ENCODE measurements around the gene INTS11. TPM values are rescaled to one million over a fixed set of nuclear protein-coding genes. Genes with fewer than 3 reads are reported as not detected.

The INTS11 gene
- total and polyA plus RNA-seq, 10 donors: 89.2 to 203 (median 102) TPM

DNA sequence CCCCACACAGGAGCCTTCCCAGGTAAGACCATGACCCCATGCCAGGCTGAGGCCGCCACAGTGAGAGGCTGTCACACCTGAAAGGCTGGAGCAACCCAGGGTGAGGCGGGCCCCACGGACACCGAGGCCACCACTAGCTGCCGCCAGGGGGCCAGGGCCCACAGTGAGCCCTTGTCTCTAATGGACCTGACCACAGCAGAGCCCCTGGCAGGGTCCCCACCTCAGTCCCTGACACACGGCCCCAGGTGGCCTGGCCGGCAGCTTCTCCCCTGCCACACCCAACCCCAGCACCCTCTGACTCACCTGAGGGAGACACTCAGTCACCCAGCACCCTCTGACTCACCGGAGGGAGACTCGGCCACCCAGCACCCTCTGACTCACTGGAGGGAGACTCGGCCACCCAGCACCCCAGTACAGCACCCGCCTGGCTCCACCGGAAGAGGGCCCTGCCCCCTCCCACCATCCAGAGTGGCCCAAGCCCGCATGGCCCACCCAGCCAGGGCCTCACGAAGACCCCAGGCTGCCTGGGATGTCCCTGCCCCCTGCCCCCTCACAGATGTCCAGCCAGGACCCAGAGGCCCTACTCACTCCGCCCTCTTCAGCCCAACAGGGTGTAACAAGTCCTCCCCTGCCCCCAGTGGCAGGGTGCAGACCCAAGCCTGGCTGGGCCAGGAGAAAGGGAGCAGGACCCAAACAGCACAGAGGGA, 20.3 kb upstream of the INTS11 start:
- Histone ChIP-seq H3K36me3 (peaks cover 0 to 22% (median 4%) of the 10 kb centered on the region in 6 donors), H3K4me1 (peaks cover 13 to 44% (median 30%) of the 10 kb centered on the region in 6 donors), H3K27me3 (replicated peaks in 1 of 7) (no peaks in the 10 kb centered on the region), H3K27ac (no peak overlapping the region), H3K4me3 (no peak overlapping the region), H3K9me3 (no peaks in the 10 kb centered on the region)
- no peak for TF ChIP-seq POLR2AphosphoS5 (IDR thresholded peaks at IDR 0.05)
- TF ChIP-seq, protein P1, sequence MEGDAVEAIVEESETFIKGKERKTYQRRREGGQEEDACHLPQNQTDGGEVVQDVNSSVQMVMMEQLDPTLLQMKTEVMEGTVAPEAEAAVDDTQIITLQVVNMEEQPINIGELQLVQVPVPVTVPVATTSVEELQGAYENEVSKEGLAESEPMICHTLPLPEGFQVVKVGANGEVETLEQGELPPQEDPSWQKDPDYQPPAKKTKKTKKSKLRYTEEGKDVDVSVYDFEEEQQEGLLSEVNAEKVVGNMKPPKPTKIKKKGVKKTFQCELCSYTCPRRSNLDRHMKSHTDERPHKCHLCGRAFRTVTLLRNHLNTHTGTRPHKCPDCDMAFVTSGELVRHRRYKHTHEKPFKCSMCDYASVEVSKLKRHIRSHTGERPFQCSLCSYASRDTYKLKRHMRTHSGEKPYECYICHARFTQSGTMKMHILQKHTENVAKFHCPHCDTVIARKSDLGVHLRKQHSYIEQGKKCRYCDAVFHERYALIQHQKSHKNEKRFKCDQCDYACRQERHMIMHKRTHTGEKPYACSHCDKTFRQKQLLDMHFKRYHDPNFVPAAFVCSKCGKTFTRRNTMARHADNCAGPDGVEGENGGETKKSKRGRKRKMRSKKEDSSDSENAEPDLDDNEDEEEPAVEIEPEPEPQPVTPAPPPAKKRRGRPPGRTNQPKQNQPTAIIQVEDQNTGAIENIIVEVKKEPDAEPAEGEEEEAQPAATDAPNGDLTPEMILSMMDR (IDR thresholded peaks at IDR 0.05 in 8 of 11, conservative IDR thresholded peaks at IDR 0.05 in 3 of 11): peak in 2 of 11 experiments; percentile 27 to 32
- no peak for TF ChIP-seq POLR2A (IDR thresholded peaks at IDR 0.05)
- DNase-seq: no peak
- intact Hi-C loops (cut with DNase I; ENCODE audit: low total_unique reads): no loop called here
- WGBS, 5 donors: 76 to 88% (median 85%) methylated on average over 7 to 15 of the region's 15 CpGs

DNA sequence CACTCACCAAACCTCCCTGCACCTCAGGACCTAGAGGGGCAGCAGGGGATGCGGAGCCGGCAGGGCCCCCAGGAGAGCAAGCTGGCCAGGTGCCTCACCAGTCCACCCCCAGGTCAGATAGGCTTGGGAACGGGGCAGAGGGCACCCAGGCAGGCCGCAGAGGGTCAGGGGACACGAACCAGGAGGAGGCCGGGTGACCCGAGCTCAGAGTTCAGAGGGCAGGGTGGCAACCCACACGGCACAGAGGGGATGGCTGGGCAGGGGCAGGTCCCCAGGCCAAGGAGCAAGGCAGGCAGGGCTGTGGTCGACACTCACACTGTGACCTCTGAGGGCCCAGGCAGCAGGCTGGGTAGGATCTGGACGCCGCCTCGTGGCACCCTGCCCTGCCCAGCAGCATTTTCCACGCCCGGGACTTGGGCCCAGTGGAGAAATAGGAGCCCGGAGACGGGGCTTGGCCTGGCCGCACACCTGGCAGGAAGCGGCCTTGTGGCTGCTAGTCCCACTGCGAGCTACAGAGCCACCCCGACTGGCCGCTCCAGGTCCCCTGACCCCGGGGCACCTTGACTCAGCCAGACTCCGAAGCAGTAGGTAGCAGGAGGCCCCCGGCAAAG, 19.5 kb upstream of the INTS11 start:
- intact Hi-C loops (cut with DNase I; ENCODE audit: low total_unique reads): no loop called here
- Histone ChIP-seq H3K4me3 (no peak overlapping the region), H3K36me3 (peaks cover 0 to 31% (median 8%) of the 10 kb centered on the region in 6 donors), H3K9me3 (no peaks in the 10 kb centered on the region), H3K4me1 (peaks cover 13 to 44% (median 30%) of the 10 kb centered on the region in 6 donors), H3K27me3 (replicated peaks in 1 of 7) (no peaks in the 10 kb centered on the region), H3K27ac (no peak overlapping the region)
- no peak for DNase-seq
- TF ChIP-seq POLR2AphosphoS5 (IDR thresholded peaks at IDR 0.05) (no peak), POLR2A (IDR thresholded peaks at IDR 0.05) (no peak)
- TF ChIP-seq, protein P1 (IDR thresholded peaks at IDR 0.05 in 8 of 11, conservative IDR thresholded peaks at IDR 0.05 in 3 of 11): no peak
- WGBS, 5 donors: 84 to 95% (median 92%) methylated on average over 16 to 24 of the region's 24 CpGs

DNA sequence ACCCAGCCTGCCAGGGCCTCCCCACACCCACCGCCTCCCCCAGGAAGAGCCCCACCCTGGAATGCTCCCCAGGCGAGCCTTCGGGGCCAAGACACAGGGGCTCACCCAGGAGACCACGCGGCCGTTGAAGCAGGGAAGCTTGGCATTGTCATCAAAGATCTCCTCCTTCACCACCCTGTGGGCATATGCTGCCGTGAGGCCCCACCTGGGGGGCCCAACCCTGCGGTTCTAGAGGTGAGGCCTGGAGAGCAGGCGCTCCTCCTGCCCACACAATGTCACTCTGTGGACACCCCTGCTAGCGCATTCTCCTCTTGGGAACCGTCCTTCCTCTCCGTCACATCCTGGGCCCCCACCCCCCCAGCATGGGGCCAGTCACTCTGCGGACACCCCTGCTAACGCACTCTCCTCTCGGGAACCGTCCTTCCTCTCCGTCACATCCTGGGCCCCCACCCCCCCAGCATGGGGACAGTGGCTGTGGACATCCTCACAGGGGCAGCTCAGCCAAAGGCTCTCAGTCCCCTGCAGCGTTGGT, 18.2 kb upstream of the INTS11 start:
- intact Hi-C loops (cut with DNase I; ENCODE audit: low total_unique reads): no loop called here
- no peak for DNase-seq
- no peaks in the 10 kb centered on the region for H3K9me3 ChIP-seq
- H3K36me3 ChIP-seq: peaks cover 0 to 44% (median 19%) of the 10 kb centered on the region in 6 donors
- TF ChIP-seq, protein P1 (IDR thresholded peaks at IDR 0.05 in 8 of 11, conservative IDR thresholded peaks at IDR 0.05 in 3 of 11): no peak
- TF ChIP-seq POLR2AphosphoS5 (IDR thresholded peaks at IDR 0.05) (no peak), POLR2A (IDR thresholded peaks at IDR 0.05) (no peak)
- no peaks in the 10 kb centered on the region for H3K27me3 ChIP-seq (replicated peaks in 1 of 7)
- peaks cover 5 to 35% (median 21%) of the 10 kb centered on the region in 6 donors for H3K4me1 ChIP-seq
- H3K4me3 ChIP-seq: no peak overlapping the region
- no peak overlapping the region for H3K27ac ChIP-seq
- 83 to 91% (median 86%) methylated on average over 12 to 18 of the region's 18 CpGs for WGBS, 5 donors

DNA sequence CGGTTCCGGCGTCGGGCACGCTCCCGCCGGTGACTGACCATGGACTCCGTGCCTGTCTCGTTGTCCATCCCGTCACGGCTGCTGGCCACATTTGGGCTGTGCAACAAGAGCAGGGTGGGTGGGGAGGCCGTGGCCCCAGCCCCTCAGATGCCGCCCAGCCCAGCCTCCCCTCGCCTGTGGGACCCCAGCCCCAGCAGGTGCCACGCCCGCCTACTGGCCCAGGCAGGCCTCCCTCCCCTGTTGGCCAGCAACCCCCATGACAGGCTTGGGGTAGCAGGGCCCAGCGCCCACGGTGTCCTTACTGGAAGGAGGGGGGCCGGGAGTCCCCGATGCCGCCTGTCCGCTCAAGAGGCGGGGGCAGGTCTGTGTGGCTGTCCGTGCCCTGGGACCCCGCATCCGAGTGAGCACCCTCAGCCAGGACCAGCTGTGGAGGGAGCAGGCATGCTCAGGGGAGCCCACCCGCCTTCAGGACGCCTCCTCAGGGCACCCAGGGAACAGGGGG, 17.7 kb upstream of the INTS11 start:
- 95 to 100% (median 96%) methylated on average over 1 to 28 of the region's 28 CpGs for WGBS, 5 donors
- Histone ChIP-seq H3K9me3 (no peaks in the 10 kb centered on the region), H3K36me3 (peaks cover 0 to 49% (median 19%) of the 10 kb centered on the region in 6 donors), H3K4me1 (peaks cover 0 to 29% (median 15%) of the 10 kb centered on the region in 6 donors), H3K27me3 (replicated peaks in 1 of 7) (no peaks in the 10 kb centered on the region), H3K27ac (no peak overlapping the region), H3K4me3 (no peak overlapping the region)
- intact Hi-C loops (cut with DNase I; ENCODE audit: low total_unique reads): no loop called here
- TF ChIP-seq POLR2AphosphoS5 (IDR thresholded peaks at IDR 0.05): no peak
- TF ChIP-seq, protein P1 (IDR thresholded peaks at IDR 0.05 in 8 of 11, conservative IDR thresholded peaks at IDR 0.05 in 3 of 11): no peak
- TF ChIP-seq POLR2A (IDR thresholded peaks at IDR 0.05): no peak
- no peak for DNase-seq
